OCI-LY3 (cell line): ENCODE results near the gene AMBRA1.

Experiments
- H2AFZ ChIP-seq: fragments of 200-600, 300-600 bp; shearing (Covaris generic); 2 replicates; pipeline ENCODE4 v1.6.0; 2014; ENCODE audit warnings: antibody characterized with exemption, low read depth, low read length
- H3K27ac ChIP-seq: fragments of 200-600, 300-600 bp; sonication (generic); 2 replicates; pipeline ENCODE4 v1.5.1; 2014; ENCODE audit warnings: mild to moderate bottlenecking, low read length, moderate library complexity, mixed read lengths
- H3K27me3 ChIP-seq: fragments of 200-600, 300-600 bp; sonication (generic); 2 replicates; pipeline ENCODE4 v1.6.1; 2014; ENCODE audit warnings: low read depth, low read length, mixed read lengths
- H3K36me3 ChIP-seq: fragments of 200-600, 300-600 bp; sonication (generic); replicated peaks from 2 replicates; pipeline ENCODE3; 2014; ENCODE audit warnings: low read depth, low read length, mixed read lengths
- H3K4me1 ChIP-seq: fragments of 300-600, 200-600 bp; sonication (generic); 2 replicates; pipeline ENCODE4 v1.6.1; 2014; ENCODE audit warnings: low read length, mixed read lengths
- H3K4me2 ChIP-seq: fragments of 200-600, 300-600 bp; sonication (generic); 2 replicates; pipeline ENCODE4 v1.6.1; 2014; ENCODE audit warnings: low read length, mixed read lengths
- H3K4me3 ChIP-seq: fragments of 300-600, 200-600 bp; sonication (generic); 2 replicates; pipeline ENCODE4 v1.5.1; 2014; ENCODE audit warnings: antibody characterized with exemption, mild to moderate bottlenecking, low read length, moderate library complexity
- H3K79me2 ChIP-seq: fragments of 300-600, 200-600 bp; shearing (Covaris generic); 2 replicates; pipeline ENCODE4 v1.6.1; 2014; ENCODE audit warnings: mild to moderate bottlenecking, low read length, mixed read lengths
- H3K9ac ChIP-seq: fragments of 300-600, 200-600 bp; shearing (Covaris generic); 2 replicates; pipeline ENCODE4 v1.6.0; 2014; ENCODE audit warnings: mild to moderate bottlenecking, low read length, moderate library complexity
- H3K9me3 ChIP-seq: fragments of 200-600, 300-600 bp; shearing (Covaris generic); 2 replicates; pipeline ENCODE4 v1.6.1; 2014; ENCODE audit warnings: low read length, mixed read lengths; ENCODE audit not compliant: insufficient read depth
- H4K20me1 ChIP-seq: fragments of 200-600, 300-600 bp; sonication (generic); 2 replicates; pipeline ENCODE4 v1.6.1; 2016; ENCODE audit warnings: low read length, mixed read lengths; ENCODE audit not compliant: insufficient read depth
- CTCF ChIP-seq: fragments of 200-600, 300-600 bp; sonication (generic); IDR thresholded peaks from 2 replicates; pipeline ENCODE4 v1.5.1; 2014; ENCODE audit warnings: antibody characterized with exemption, low read length, low read depth
- EZH2phosphoT487 ChIP-seq: fragments of 200-600 bp; shearing (Covaris generic); IDR thresholded peaks from 2 replicates; pipeline ENCODE4 v1.6.1; 2018; ENCODE audit warnings: antibody characterized with exemption, mixed run types, low read depth

AMBRA1 gene

GRCh38 chr11:46422588-46422987 lies 171.2 kb downstream of the AMBRA1 start:
- Histone ChIP-seq H3K9ac (no peak overlapping the region), H3K27me3 (no peaks in the 10 kb centered on the region), H4K20me1 (no peaks in the 10 kb centered on the region), H3K36me3 (no peaks in the 10 kb centered on the region), H2AFZ (no peak overlapping the region), H3K4me1 (no peaks in the 10 kb centered on the region), H3K9me3 (no peaks in the 10 kb centered on the region), H3K79me2 (no peaks in the 10 kb centered on the region), H3K27ac (no peak overlapping the region), H3K4me3 (no peak overlapping the region), H3K4me2 (no peak overlapping the region)
- TF ChIP-seq EZH2phosphoT487 (no peak), CTCF (no peak)

DNA sequence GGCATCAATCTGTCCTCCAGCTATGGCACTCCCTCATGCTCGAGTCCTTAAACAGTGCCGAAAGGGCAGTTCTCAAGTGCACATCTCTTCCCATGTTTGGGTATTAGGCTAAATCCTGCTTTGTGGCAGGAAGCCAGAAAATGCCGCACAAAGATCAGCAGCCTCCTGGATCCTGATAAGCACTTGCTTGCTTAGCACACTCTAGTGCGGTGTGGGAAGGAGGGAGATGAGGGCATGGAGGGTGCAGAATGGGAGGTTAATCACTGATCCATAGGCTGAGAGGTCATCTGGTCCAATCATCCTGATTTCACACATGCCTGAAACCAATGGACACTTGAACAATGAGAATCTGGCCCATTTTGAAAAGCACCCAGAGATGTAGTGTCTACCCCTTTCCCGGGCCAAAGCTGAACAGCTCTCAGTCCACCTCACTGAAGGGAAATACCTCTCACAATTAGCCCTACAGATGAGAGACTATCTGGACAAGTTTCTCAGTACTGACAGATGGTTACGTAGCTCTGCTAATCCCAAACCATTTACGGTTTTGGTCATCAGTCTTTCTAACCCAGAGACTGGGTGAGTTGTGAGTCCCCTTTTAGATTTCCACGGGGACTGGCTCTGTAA lies 172.5 kb downstream of the AMBRA1 start:
- no peaks in the 10 kb centered on the region for H3K79me2 ChIP-seq
- no peak overlapping the region for H3K4me2 ChIP-seq
- no peaks in the 10 kb centered on the region for H3K36me3 ChIP-seq
- no peak overlapping the region for H3K4me3 ChIP-seq
- H3K4me1 ChIP-seq: no peaks in the 10 kb centered on the region
- H3K9me3 ChIP-seq: no peaks in the 10 kb centered on the region
- H3K27ac ChIP-seq: no peak overlapping the region
- H3K27me3 ChIP-seq: no peaks in the 10 kb centered on the region
- no peaks in the 10 kb centered on the region for H4K20me1 ChIP-seq
- H3K9ac ChIP-seq: no peak overlapping the region
- TF ChIP-seq CTCF: no peak
- no peak for TF ChIP-seq EZH2phosphoT487
- no peak overlapping the region for H2AFZ ChIP-seq

DNA sequence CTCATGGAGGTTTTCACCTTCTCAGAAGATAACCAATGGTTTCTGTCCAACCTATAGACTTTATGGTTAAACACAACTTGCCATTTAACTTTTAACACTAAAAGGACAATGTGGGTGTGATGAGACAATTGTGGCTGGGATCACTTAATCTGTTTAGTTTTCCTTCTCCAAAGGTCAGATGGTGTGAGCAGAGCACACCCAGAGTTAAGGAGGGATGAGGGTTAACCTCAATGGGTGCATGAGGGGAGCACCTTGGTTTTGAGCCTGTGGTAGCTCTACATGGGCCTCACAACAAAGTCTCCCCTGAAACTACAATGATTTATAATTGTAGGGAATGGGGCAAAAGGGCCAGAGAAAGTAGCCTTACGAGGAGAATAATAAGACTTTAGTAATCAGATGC lies 173.3 kb downstream of the AMBRA1 start:
- TF ChIP-seq EZH2phosphoT487 (no peak), CTCF (no peak)
- Histone ChIP-seq H3K9me3 (no peaks in the 10 kb centered on the region), H3K9ac (no peak overlapping the region), H3K4me1 (peaks cover 6% of the 10 kb centered on the region), H3K27ac (no peak overlapping the region), H3K27me3 (no peaks in the 10 kb centered on the region), H2AFZ (no peak overlapping the region), H3K4me2 (no peak overlapping the region), H4K20me1 (no peaks in the 10 kb centered on the region), H3K4me3 (no peak overlapping the region), H3K36me3 (peaks cover 7% of the 10 kb centered on the region), H3K79me2 (no peaks in the 10 kb centered on the region)

DNA sequence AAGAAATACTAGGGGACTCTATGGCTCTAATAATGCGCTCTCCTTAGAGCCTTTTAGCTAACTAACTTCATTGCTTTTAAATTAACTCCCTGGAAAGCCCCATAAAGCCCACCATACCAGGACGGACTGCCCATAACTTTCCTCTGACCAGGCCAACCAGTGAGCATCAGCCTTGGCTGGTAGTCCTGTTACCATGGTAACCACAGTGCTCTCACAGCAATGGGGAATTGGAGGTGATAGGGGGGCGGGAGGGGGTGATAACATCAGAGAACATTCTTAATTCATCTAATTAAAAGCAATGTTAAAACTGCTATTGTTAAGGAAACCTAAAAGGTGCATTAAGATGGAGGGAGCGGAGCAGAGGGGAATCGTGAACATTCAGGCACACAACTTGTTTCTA lies 175.1 kb downstream of the AMBRA1 start:
- H3K27me3 ChIP-seq: no peaks in the 10 kb centered on the region
- H3K79me2 ChIP-seq: no peaks in the 10 kb centered on the region
- no peak overlapping the region for H3K9ac ChIP-seq
- H4K20me1 ChIP-seq: peaks cover 5% of the 10 kb centered on the region; the same call in 1 of the 2 replicates
- H3K36me3 ChIP-seq: peaks cover 16% of the 10 kb centered on the region
- H3K4me3 ChIP-seq: no peak overlapping the region
- H3K4me1 ChIP-seq: peaks cover 14% of the 10 kb centered on the region
- H3K27ac ChIP-seq: no peak overlapping the region
- H3K4me2 ChIP-seq: no peak overlapping the region
- TF ChIP-seq EZH2phosphoT487: no peak
- TF ChIP-seq CTCF: no peak
- H2AFZ ChIP-seq: no peak overlapping the region
- no peaks in the 10 kb centered on the region for H3K9me3 ChIP-seq
